Umbilical cord (tissue), 2 donors: ENCODE data around the gene WBP11. TPM values are rescaled to one million over a fixed set of nuclear protein-coding genes. Genes with fewer than 3 reads are reported as not detected.

Experiments
- DNase-seq: peaks from one replicate; pipeline ENCODE4 v3.0.0-alpha.2; 2015; ENCODE audit warnings: low spot score
- total RNA-seq: library from RNA; depleted of rRNA; stranded (reverse); fragments of >200 nt; gene quantifications from one replicate; pipeline ENCODE4 v1.2.3, GENCODE V29; 2014; ENCODE audit warnings: low replicate concordance; ENCODE audit not compliant: insufficient read depth

WBP11 gene
- total RNA-seq, 1 donor from 2014 or later: 18.5 TPM

DNA sequence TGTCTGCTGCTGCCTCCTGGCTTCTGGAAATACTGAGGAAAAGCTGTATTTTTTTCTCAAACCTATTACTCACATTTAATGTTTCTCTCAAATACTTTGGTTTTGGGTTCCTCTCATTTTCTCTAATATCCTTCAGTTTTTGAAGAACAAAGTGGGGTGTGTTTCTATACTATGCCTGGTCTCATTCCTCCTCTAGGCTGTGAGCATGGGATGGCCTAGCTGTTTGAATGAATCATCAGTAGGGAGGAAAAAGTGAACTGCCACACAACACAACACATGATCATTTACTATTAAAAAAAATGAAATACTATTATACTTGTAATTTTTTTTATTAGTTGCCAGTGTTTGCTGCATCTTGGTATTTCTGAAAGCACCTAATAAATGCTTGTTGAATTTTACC lies 22.0 kb upstream of the WBP11 start:
- no peak for DNase-seq

DNA sequence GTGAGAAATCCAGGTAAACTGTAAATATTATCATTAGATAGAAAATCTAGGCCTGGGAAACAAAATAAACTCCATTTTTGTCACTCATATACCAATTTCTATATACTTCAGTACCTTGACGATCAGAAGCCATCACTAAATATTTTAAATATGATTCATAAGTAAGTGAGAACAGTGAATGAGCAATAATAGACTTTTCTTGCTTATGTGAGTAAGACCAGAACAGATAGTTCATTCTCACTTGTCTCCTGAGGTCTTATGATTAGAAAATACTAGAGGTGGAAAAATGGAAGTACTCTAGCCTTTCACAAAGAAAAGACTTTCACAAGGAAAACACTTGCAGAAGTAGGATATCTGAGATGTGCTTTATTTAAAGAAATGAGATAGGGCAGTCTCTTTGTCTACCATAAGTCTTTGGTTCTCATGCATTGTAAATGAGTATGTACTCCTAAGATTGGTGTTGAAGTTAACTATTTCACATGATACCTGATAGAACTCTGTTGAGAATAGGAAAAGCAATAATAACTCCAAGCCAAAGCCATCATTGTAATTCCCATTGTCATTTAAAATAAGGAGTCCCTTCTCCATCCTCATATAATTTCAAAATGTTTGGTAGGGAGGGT lies 20.8 kb upstream of the WBP11 start:
- DNase-seq: no peak

DNA sequence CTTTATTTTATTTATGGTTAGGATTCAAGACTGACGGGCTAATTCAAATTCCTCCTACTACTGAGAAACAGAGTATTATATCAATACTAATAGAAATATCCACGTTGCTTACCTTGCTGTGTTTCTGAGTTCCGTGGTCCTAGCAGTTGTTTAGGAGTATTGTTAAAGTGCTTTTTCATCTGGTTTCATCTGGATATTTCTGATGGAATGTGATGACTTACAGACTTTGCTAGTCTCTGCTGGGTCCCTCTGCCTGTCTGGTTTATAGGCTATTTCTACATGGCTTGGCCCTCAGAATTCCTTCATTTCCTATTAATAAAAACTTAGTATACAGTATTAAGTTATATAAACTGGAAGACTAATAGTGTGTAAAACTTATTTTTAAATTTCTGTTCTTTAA lies 10.7 kb upstream of the WBP11 start, which contains the start of gene SMCO3:
TSS of gene SMCO3 (minus strand) at position 169 of the 400 bp plus-strand sequence. CDS start 7,502 bp downstream, outside the sequence.
- peak; percentile 72 for DNase-seq

DNA sequence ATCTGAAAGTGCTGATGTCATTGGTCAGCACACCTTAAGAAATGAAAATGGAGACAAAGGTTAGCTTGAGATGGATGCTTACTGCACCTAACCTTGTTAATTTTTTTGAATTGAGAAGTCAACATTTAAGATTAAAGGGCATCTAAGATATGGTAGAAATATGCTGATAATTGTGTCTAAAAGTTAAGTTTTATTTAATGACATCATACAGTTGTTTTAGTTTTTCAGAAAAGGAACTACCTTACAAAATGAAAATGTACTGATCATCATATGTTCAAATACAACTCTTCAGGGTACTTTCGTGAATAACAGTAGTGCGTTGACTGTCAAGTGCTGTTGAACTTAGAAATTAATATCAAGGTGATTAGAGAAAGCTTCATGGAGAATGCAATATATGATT lies 8.2 kb upstream of the WBP11 start:
- DNase-seq: no peak

GRCh38 chr12:14810953-14811483 lies 7.7 kb upstream of the WBP11 start:
- no peak for DNase-seq

GRCh38 chr12:14810167-14810952 lies 7.1 kb upstream of the WBP11 start:
- no peak for DNase-seq

GRCh38 chr12:14803830-14804160 lies 517 bp upstream of the WBP11 start:
- DNase-seq: no peak

- peak; percentile 73 for DNase-seq
These were observed 612 bp downstream of the WBP11 start for GRCh38 chr12:14802721-14803010.

DNA sequence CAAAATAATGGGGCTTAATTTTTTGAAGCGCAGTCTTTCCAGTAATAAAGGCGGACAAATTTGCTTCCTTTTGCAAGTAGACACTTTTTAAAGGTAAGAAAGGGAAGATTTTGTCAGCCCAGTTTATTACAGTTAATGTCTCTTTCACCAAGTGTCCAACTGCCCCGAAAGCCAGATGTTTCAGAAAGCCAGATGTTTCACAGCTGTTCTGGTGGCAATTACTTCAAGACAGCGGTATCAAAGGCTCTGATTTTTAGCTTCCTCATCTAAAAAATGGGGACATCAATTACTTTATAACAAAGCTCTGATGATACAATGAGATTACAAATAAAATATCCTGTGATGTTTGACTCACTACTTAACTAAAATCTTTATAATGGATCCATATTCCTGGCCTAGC lies 1.0 kb downstream of the WBP11 start:
- DNase-seq: no peak

GRCh38 chr12:14795028-14795448 lies 8.2 kb downstream of the WBP11 start:
- peak; percentile 37 for DNase-seq

GRCh38 chr12:14785568-14785967 lies 17.7 kb downstream of the WBP11 start:
- no peak for DNase-seq

DNA sequence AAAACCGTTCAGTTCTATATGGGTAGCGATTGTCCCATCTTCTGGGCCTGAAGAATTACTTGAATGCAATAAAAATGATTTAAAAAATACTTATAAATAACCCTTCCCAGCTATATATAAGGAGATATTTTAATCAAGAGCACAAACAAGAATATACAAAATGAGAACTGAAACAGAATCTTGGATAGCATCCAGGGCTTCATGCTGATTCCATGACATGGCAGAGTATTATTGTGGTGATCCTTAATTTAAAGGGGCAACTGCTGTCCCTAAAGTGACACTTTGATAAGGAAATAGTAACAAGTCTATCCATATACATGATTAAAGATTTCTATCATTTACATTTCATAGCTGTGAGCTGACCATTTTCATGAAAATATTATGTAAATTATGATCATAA lies 18.8 kb downstream of the WBP11 start:
- no peak for DNase-seq

- no peak for DNase-seq
These were observed 20.5 kb downstream of the WBP11 start for GRCh38 chr12:14782756-14783155.

DNA sequence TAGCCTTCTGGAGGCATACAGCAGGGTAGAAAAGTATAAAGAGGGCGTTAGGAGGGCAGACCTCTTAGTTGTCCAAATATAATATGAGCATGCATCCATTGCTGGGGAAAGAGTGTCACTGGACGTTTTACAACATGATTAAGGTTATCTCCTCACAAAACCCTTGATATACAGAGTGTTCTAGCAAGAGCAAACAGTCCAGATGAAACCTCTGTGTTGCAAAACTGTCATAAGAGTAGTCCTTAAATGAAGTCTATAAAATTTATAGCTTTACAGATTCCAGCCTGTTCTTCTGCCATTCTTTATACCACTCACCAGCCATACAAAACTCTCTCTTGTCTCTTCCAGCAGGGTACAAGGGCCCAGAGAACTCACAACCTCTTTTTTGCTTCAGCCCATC lies 21.7 kb downstream of the WBP11 start:
- no peak for DNase-seq

GRCh38 chr12:14780859-14781258 lies 22.4 kb downstream of the WBP11 start:
- no peak for DNase-seq

DNA sequence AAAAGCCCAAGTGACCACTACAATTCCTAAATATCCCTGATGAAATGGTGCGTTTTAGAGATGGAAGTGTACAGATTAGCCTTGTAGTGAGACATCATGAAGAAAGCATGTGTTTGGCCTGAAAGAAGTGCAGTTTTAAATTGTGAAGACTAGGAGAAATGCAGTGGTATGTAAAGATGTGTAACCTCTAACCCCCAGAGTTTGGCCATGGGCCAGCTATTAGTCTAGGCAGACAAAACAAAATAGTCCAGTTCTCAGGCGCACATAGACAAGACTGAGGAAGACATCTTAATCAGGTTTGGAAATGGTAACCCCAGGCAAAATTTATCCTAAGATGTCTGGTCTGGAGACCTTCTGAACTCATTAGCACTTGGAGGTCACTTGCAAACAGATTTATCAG lies 23.4 kb downstream of the WBP11 start:
- no peak for DNase-seq

DNA sequence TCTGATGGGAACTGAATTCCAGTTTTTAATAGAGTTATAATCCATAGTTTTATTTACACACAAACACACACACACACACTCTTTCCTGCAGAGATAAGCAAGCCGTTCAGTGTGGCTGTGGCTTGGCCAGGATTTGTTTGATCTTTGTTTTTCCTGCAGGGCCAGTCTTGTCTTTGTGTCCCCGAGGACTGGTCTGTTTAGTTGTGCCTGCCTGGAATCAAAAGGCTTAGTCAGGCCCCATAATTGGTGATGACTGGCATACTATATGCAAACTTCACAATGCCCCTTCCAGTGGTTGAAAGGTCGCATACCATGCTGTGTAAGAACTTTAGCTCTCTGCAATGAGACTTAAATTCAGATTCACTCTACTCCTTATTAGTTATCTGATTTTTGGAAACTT lies 26.0 kb downstream of the WBP11 start:
- DNase-seq: no peak

DNA sequence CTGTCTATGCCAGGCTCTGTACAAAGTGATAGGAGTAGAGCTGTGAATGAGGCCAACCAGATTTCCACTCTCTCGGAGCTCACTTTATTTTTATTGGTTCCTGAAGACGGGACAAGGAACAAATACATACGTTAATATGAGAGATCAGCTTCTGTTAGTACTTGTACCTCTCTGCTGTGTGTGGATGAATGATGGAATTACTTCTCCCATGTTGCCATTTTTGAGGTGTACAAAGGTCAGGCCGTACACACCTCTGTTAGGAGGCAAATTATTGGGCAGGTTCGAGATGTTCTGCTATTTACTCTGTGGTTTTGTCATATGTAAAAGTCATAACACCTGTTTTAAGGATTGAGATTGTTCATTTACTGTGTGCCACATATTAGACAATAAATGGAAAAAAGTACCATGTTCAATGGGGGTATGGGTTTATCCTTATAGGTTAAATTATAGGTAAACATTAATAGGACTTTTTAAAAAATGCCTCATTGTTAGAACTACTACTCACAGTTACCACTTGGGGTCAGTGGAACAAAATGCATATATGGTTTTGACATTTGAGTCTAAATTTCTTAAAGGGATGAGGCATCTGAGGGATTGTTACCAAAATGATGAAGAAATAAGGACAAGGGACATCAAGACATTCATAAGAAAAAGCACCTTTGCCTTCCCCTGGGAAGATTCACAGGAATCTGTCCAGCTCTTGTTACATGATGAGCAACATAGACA lies 26.9 kb downstream of the WBP11 start:
- peak; percentile 50 for DNase-seq

GRCh38 chr12:14775636-14775980 lies 27.7 kb downstream of the WBP11 start:
- DNase-seq: no peak

- peak; percentile 75 for DNase-seq
These were observed 28.2 kb downstream of the WBP11 start for GRCh38 chr12:14774906-14775635.

- DNase-seq: peak; percentile 99
These were observed 29.0 kb downstream of the WBP11 start for GRCh38 chr12:14774074-14774905.
